Prostate gland (tissue), 2 donors: ENCODE results near the gene IPCEF1.

Source experiments
- CTCF ChIP-seq, 4 experiments: fragments of 200-600 bp in 2 of 4; fragments of 450-650 bp in 2 of 4; sonication (generic) in 2 of 4; IDR thresholded peaks; 1 replicate in 3 of 4; 2 replicates in 1 of 4; pipeline ENCODE4 v1.5.1; 2016 to 2019; ENCODE audit warnings: antibody characterized with exemption in 4 of 4, mild to moderate bottlenecking in 2 of 4, moderate library complexity in 2 of 4
- POLR2A ChIP-seq: fragments of 450-650 bp; IDR thresholded peaks from one replicate; pipeline ENCODE4 v1.6.1; 2016; ENCODE audit warnings: antibody characterized with exemption, mild to moderate bottlenecking

- TF ChIP-seq CTCF (IDR thresholded peaks at IDR 0.05) (no peak), POLR2A (no peak)
Measured at GRCh38 chr6:154226461-154226860, 130.1 kb downstream of the IPCEF1 start.
